OCI-LY7 (cell line): Measurements from ENCODE around the gene C1orf115.

Experiments used
- CTCF ChIP-seq: fragments of 200-600 bp; sonication (generic); conservative IDR thresholded peaks from 2 replicates; pipeline ENCODE4 v1.5.1; 2014; ENCODE audit warnings: mild to moderate bottlenecking, antibody characterized with exemption, low read length, moderate library complexity, mixed read lengths
- EZH2phosphoT487 ChIP-seq: fragments of 200-600 bp; sonication (generic); IDR thresholded peaks from 2 replicates; pipeline ENCODE4 v1.6.1; 2018; ENCODE audit warnings: low read depth, borderline replicate concordance, mild to moderate bottlenecking, mixed run types, antibody characterized with exemption, low read length, moderate library complexity, mixed read lengths

GRCh38 chr1:220700556-220701179 is 10.5 kb downstream of the C1orf115 start:
- TF ChIP-seq CTCF (no peak), EZH2phosphoT487 (no peak)
